OCI-LY1 (cell line): ENCODE data around the gene PRCP.

Experiments used
- EZH2 ChIP-seq: fragments of 200-600 bp; sonication (generic), shearing (Covaris generic); IDR thresholded peaks from 2 replicates; pipeline ENCODE4 v1.8.0; 2017; ENCODE audit warnings: borderline replicate concordance, mixed run types, mild to moderate bottlenecking, antibody characterized with exemption, low read length, moderate library complexity, mixed read lengths
- TF ChIP-seq, protein P1 (sequence below): fragments of 200-600 bp; sonication (generic), shearing (Covaris generic); IDR thresholded peaks from 2 replicates; pipeline ENCODE4 v1.5.1; 2017; ENCODE audit warnings: mild to moderate bottlenecking, antibody characterized with exemption, low read length, moderate library complexity, mixed read lengths

DNA sequence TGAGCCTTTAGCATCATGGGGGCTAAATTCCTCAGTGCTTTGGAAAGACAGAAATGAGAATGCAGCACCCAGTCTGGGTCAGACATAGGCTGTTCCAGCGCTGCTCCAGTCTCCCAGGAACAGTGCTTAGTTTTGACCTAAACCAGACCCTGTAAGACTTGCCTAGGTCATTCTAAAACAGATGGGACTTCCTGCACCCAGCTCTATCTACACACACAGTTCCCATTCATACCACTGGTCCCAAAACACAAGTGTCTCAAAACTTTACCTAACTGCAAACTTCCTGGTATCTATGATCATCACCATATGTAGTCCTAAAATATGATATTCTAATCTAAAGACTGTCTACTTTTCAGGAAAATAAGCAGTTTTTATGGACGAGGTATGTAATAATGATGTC, 37.9 kb downstream of the PRCP start:
- TF ChIP-seq, protein P1, sequence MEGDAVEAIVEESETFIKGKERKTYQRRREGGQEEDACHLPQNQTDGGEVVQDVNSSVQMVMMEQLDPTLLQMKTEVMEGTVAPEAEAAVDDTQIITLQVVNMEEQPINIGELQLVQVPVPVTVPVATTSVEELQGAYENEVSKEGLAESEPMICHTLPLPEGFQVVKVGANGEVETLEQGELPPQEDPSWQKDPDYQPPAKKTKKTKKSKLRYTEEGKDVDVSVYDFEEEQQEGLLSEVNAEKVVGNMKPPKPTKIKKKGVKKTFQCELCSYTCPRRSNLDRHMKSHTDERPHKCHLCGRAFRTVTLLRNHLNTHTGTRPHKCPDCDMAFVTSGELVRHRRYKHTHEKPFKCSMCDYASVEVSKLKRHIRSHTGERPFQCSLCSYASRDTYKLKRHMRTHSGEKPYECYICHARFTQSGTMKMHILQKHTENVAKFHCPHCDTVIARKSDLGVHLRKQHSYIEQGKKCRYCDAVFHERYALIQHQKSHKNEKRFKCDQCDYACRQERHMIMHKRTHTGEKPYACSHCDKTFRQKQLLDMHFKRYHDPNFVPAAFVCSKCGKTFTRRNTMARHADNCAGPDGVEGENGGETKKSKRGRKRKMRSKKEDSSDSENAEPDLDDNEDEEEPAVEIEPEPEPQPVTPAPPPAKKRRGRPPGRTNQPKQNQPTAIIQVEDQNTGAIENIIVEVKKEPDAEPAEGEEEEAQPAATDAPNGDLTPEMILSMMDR = no peak
- no peak for TF ChIP-seq EZH2
